Measurements from ENCODE around the gene ATP4A.

GRCh38 chr19:35551091-35551810 is 12.2 kb downstream of the ATP4A start:
- TF ChIP-seq POLR2AphosphoS5 (IDR thresholded peaks at IDR 0.05; ENCODE audit: low read depth, low read length) (no peak), POLR2A (IDR thresholded peaks at IDR 0.05; ENCODE audit: low read depth, low read length) (no peak)

Measured in GM12892 (cell line).